ENCODE results near the gene MSRB3. TPM values are rescaled to one million over a fixed set of nuclear protein-coding genes. Genes with fewer than 3 reads are reported as not detected.
"Not testable (repeated sequence)": the region's sequence is repeated elsewhere in the genome, so short reads cannot be mapped to it uniquely, and the experiment has no call there.

The MSRB3 gene
- total RNA-seq, 1 experiment from 2014 or later: 5.9 TPM

DNA sequence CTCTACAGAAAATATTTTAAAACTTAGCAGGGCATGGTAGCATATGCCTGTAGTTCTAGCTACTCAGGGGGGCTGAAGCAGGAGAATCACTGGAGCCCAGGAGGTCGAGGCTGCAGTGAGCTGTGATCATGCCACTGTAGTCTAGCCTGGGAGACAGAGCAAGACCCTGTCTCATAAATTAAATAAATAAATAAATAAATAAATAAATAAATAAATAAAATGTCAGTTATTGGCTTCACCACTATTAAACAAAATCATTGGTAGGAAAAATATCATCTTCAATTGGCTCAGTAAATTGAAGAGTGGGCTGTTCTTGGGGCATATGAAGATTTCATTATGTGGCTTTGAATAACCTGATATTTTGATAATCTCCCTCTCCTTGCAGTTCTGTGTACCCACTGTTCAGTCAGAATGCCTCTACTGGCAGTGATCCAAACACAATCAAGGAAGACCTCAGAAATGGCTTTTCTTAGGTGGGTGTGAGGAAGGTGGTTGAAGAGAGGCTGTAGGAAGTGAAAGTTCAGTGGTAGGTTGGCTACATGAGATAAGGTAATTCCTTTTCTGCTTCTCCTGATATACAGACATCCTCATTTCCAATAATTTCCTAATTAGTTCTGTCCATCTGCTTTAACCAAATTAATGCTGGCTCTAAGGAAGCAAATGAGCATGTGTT lies 175.8 kb downstream of the MSRB3 start:
- ChIA-PET CTCF (no interaction called here), POLR2A (ENCODE audit: unreplicated experiment) (no interaction called here)
- BruUV-seq (replicated peaks): no TSS peak
- Histone ChIP-seq H2AFZ (ENCODE audit: low read length) (no peak overlapping the region), H3K9ac (ENCODE audit: low read length) (no peak overlapping the region), H3K36me3 (ENCODE audit: low read depth, low read length) (no peaks in the 10 kb centered on the region), H3K27me3 (ENCODE audit: low read length) (no peaks in the 10 kb centered on the region), H3K27ac (ENCODE audit: low read length) (no peak overlapping the region), H3K4me1 (ENCODE audit: insufficient read depth, low read length) (peaks cover 14% of the 10 kb centered on the region), H3K9me2 (replicated peaks; ENCODE audit: low read length) (no peaks in the 10 kb centered on the region), H3K4me2 (ENCODE audit: low read length) (no peak overlapping the region), H3K4me3 (ENCODE audit: low read length) (no peak overlapping the region), H3F3A (ENCODE audit: low read length, unreplicated experiment) (no peaks in the 10 kb centered on the region), H3K9me3 (ENCODE audit: low read length) (no peaks in the 10 kb centered on the region), H4K20me1 (ENCODE audit: low read length) (no peaks in the 10 kb centered on the region), H3K79me2 (ENCODE audit: low read length) (no peaks in the 10 kb centered on the region)
- DNase-seq: no peak
- TF ChIP-seq, protein P1, sequence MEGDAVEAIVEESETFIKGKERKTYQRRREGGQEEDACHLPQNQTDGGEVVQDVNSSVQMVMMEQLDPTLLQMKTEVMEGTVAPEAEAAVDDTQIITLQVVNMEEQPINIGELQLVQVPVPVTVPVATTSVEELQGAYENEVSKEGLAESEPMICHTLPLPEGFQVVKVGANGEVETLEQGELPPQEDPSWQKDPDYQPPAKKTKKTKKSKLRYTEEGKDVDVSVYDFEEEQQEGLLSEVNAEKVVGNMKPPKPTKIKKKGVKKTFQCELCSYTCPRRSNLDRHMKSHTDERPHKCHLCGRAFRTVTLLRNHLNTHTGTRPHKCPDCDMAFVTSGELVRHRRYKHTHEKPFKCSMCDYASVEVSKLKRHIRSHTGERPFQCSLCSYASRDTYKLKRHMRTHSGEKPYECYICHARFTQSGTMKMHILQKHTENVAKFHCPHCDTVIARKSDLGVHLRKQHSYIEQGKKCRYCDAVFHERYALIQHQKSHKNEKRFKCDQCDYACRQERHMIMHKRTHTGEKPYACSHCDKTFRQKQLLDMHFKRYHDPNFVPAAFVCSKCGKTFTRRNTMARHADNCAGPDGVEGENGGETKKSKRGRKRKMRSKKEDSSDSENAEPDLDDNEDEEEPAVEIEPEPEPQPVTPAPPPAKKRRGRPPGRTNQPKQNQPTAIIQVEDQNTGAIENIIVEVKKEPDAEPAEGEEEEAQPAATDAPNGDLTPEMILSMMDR (conservative IDR thresholded peaks at IDR 0.05; ENCODE audit: low read depth, low read length): no peak
- TF ChIP-seq EZH2phosphoT487 (IDR thresholded peaks at IDR 0.05; ENCODE audit: borderline replicate concordance, low read length) (no peak), EZH2 (IDR thresholded peaks at IDR 0.05; ENCODE audit: low read length, unreplicated experiment) (no peak)
- no peak for ATAC-seq
- intact Hi-C loops (cut with micrococcal nuclease): no loop called here

DNA sequence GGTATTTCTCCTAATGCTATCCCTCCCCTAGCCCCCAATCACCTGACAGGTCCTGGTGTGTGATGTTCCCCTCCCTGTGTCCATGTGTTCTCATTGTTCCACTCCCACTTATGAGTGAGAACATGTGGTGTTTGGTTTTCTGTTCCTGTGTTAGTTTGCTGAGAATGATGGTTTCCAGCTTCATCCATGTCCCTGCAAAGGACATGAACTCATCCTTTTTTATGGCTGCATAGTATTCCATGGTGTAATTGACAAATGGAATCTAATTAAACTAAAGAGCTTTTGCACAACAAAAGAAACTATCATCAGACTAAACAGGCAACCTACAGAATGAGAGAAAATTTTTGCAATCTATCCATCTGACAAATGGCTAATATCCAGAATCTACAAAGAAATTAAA lies 178.9 kb downstream of the MSRB3 start:
- H3K9me3 ChIP-seq (ENCODE audit: low read length); H2AFZ ChIP-seq (ENCODE audit: low read length); intact Hi-C loops (cut with micrococcal nuclease); H4K20me1 ChIP-seq (ENCODE audit: low read length); BruUV-seq (replicated peaks); H3K79me2 ChIP-seq (ENCODE audit: low read length); H3K27me3 ChIP-seq (ENCODE audit: low read length); H3K36me3 ChIP-seq (ENCODE audit: low read depth, low read length); H3K4me1 ChIP-seq (ENCODE audit: insufficient read depth, low read length); ATAC-seq; H3K4me3 ChIP-seq (ENCODE audit: low read length); DNase-seq; POLR2A ChIA-PET (ENCODE audit: unreplicated experiment); H3K9ac ChIP-seq (ENCODE audit: low read length); CTCF ChIA-PET; H3F3A ChIP-seq (ENCODE audit: low read length, unreplicated experiment); H3K9me2 ChIP-seq (replicated peaks; ENCODE audit: low read length); H3K4me2 ChIP-seq (ENCODE audit: low read length); H3K27ac ChIP-seq (ENCODE audit: low read length): not testable (repeated sequence)

DNA sequence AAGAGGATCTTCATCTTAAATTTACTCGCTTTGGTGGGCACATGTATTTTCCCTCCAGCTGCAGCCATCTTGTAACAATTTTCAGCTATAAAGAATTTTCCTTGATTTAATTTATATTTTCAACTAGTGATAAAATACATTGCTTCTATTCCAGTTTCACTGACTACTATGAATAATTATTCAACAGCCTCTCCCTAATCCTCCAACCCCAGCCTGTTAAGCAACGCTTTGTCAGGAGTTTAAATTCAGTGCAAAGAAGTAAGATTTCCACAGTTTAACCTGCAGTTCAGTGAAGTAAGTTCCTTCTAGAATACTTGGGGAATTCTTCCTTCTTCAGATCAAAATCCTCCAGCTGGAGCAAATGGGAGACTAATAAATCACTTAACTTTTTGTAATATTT lies 180.2 kb downstream of the MSRB3 start:
- Histone ChIP-seq H3K27me3 (ENCODE audit: low read length) (no peaks in the 10 kb centered on the region), H3K9me2 (replicated peaks; ENCODE audit: low read length) (no peaks in the 10 kb centered on the region), H4K20me1 (ENCODE audit: low read length) (no peaks in the 10 kb centered on the region), H3K9me3 (ENCODE audit: low read length) (no peaks in the 10 kb centered on the region), H3K4me1 (ENCODE audit: insufficient read depth, low read length) (no peaks in the 10 kb centered on the region), H2AFZ (ENCODE audit: low read length) (no peak overlapping the region), H3K4me2 (ENCODE audit: low read length) (no peak overlapping the region), H3K36me3 (ENCODE audit: low read depth, low read length) (no peaks in the 10 kb centered on the region), H3K79me2 (ENCODE audit: low read length) (no peaks in the 10 kb centered on the region), H3K27ac (ENCODE audit: low read length) (no peak overlapping the region), H3K9ac (ENCODE audit: low read length) (no peak overlapping the region), H3K4me3 (ENCODE audit: low read length) (no peak overlapping the region), H3F3A (ENCODE audit: low read length, unreplicated experiment) (no peaks in the 10 kb centered on the region)
- DNase-seq (no peak), ATAC-seq (no peak)
- TF ChIP-seq EZH2 (IDR thresholded peaks at IDR 0.05; ENCODE audit: low read length, unreplicated experiment): no peak
- TF ChIP-seq, protein P1 (conservative IDR thresholded peaks at IDR 0.05; ENCODE audit: low read depth, low read length): no peak
- POLR2A ChIA-PET (ENCODE audit: unreplicated experiment): no interaction called here
- intact Hi-C loops (cut with micrococcal nuclease): no loop called here
- BruUV-seq (replicated peaks): no TSS peak
- CTCF ChIA-PET: no interaction called here

Measured in PC-3 (cell line).